Endothelial cell of umbilical vein (primary cell): ENCODE measurements around the gene RBM47. TPM values are rescaled to one million over a fixed set of nuclear protein-coding genes. Genes with fewer than 3 reads are reported as not detected.

Source experiments
- BruUV-seq: library from RNA; stranded (reverse); fragments of 400-500 nt; replicated peaks from 2 replicates; lab custom pipeline; 2021; lab: Mats Ljungman, UMichigan
- CTCF ChIA-PET: fragments of 300-600, 350-600 bp; sonication (Branson Sonifier 250); formaldehyde crosslinking; loops from one replicate; lab custom pipeline; 2021; ENCODE audit warnings: antibody characterized with exemption, inconsistent platforms; lab: Charles Lee
- POLR2A ChIA-PET: fragments of 300-600, 350-600 bp; sonication (Branson Sonifier 250); formaldehyde crosslinking; loops from one replicate; lab custom pipeline; 2021; ENCODE audit warnings: antibody characterized with exemption, inconsistent platforms; lab: Charles Lee
- DNase-seq: peaks from one replicate; pipeline ENCODE4 v3.0.0-alpha.2; 2011; ENCODE audit warnings: low read depth, low spot score
- FAIRE-seq: peaks from 2 replicates; lab custom pipeline; 2011; peaks lifted over from hg19 to GRCh38; lab: Jason Lieb, UNC
- H2AFZ ChIP-seq: 2 replicates; pipeline ENCODE4 v1.6.0; 2012; ENCODE audit warnings: low read depth, low read length, control low read depth, inconsistent platforms
- H3K27ac ChIP-seq: 2 replicates; pipeline ENCODE4 v1.5.1; 2011; ENCODE audit warnings: low read depth, mild to moderate bottlenecking, control low read depth, low read length, moderate library complexity; ENCODE audit not compliant: insufficient read depth
- H3K27me3 ChIP-seq, 2 experiments: 2 replicates each; pipeline versions ENCODE4 v1.6.0 to v1.6.1; 2011; ENCODE audit warnings: low read length in 2 of 2, mixed read lengths in 1 of 2; ENCODE audit not compliant: control insufficient read depth in 2 of 2, insufficient read depth in 2 of 2
- H3K36me3 ChIP-seq, 2 experiments: 2 replicates in 1 of 2; 3 replicates in 1 of 2; pipeline ENCODE4 v1.5.1; 2011; ENCODE audit warnings: low read length in 2 of 2, mild to moderate bottlenecking in 1 of 2, moderate library complexity in 1 of 2; ENCODE audit not compliant: control insufficient read depth in 2 of 2, insufficient read depth in 2 of 2; ENCODE audit errors: extremely low read depth in 1 of 2
- H3K4me1 ChIP-seq: 3 replicates; pipeline ENCODE4 v1.5.1; 2011; ENCODE audit warnings: mild to moderate bottlenecking, low read length; ENCODE audit not compliant: control insufficient read depth, insufficient read depth; ENCODE audit errors: extremely low read depth
- H3K4me2 ChIP-seq: 2 replicates; pipeline ENCODE4 v1.6.1; 2011; ENCODE audit warnings: low read length, control low read depth, mixed read lengths; ENCODE audit not compliant: insufficient read depth
- H3K4me3 ChIP-seq, 3 experiments: fragments of 200-600 bp in 1 of 3; sonication (generic), shearing (Covaris generic) in 1 of 3; replicated peaks in 1 of 3; 2 replicates each; pipeline ENCODE4 v1.5.1; 2011 to 2016; ENCODE audit warnings: control low read depth in 3 of 3, low read length in 3 of 3, mild to moderate bottlenecking in 2 of 3, inconsistent platforms in 1 of 3, low read depth in 1 of 3, moderate library complexity in 1 of 3; ENCODE audit not compliant: insufficient read depth in 1 of 3
- H3K79me2 ChIP-seq: 2 replicates; pipeline ENCODE4 v1.6.0; 2012; ENCODE audit warnings: low read length, inconsistent platforms; ENCODE audit not compliant: control insufficient read depth, insufficient read depth
- H3K9ac ChIP-seq: replicated peaks from 2 replicates; pipeline ENCODE3; 2011; ENCODE audit warnings: low read length, control low read depth; ENCODE audit not compliant: insufficient read depth; ENCODE audit errors: extremely low read depth
- H3K9me1 ChIP-seq: replicated peaks from 3 replicates; pipeline ENCODE4 v1.6.0; 2011; ENCODE audit warnings: mild to moderate bottlenecking, low read length; ENCODE audit not compliant: control insufficient read depth, insufficient read depth; ENCODE audit errors: extremely low read depth
- H3K9me3 ChIP-seq: replicated peaks from 2 replicates; pipeline ENCODE4 v1.5.1; 2012; ENCODE audit warnings: low read length, inconsistent platforms; ENCODE audit not compliant: control insufficient read depth, insufficient read depth
- H4K20me1 ChIP-seq: replicated peaks from 2 replicates; pipeline ENCODE3; 2011; ENCODE audit warnings: mild to moderate bottlenecking, low read length; ENCODE audit not compliant: control insufficient read depth, insufficient read depth; ENCODE audit errors: extremely low read depth
- CTCF ChIP-seq, 2 donors: IDR thresholded peaks; 1 replicate in 1 of 2; 2 replicates in 1 of 2; pipeline ENCODE4 v1.5.1; 2011; ENCODE audit warnings: low read length in 2 of 2, mild to moderate bottlenecking in 2 of 2, moderate library complexity in 2 of 2, control low read depth in 1 of 2, inconsistent platforms in 1 of 2, low read depth in 1 of 2; ENCODE audit not compliant: insufficient read depth in 1 of 2; ENCODE audit errors: extremely low read depth in 1 of 2
- EZH2 ChIP-seq: IDR thresholded peaks from 2 replicates; pipeline ENCODE4 v1.6.1; 2012; ENCODE audit warnings: borderline replicate concordance, low read depth, mild to moderate bottlenecking, moderate library complexity, low read length, inconsistent platforms; ENCODE audit not compliant: severe bottlenecking
- FOS ChIP-seq: IDR thresholded peaks from 2 replicates; pipeline ENCODE4 v1.6.1; 2011; ENCODE audit warnings: mild to moderate bottlenecking, low read length, moderate library complexity, borderline replicate concordance; ENCODE audit not compliant: insufficient read depth
- GATA2 ChIP-seq: IDR thresholded peaks from 2 replicates; pipeline ENCODE4 v1.7.0; 2011; ENCODE audit warnings: low read depth, mild to moderate bottlenecking, moderate library complexity, mixed read lengths, low read length; ENCODE audit not compliant: insufficient read length, insufficient read depth
- JUN ChIP-seq: IDR thresholded peaks from 2 replicates; pipeline ENCODE4 v1.6.1; 2011; ENCODE audit warnings: borderline replicate concordance, low read depth; ENCODE audit not compliant: insufficient read length, insufficient read depth
- MAX ChIP-seq: IDR thresholded peaks from 2 replicates; pipeline ENCODE4 v1.6.1; 2011; ENCODE audit not compliant: insufficient read depth, insufficient read length
- MYC ChIP-seq: IDR thresholded peaks from one replicate; pipeline ENCODE4 v1.6.1; 2011; ENCODE audit warnings: mild to moderate bottlenecking, low read depth, low read length
- POLR2A ChIP-seq: IDR thresholded peaks from 2 replicates; pipeline ENCODE4 v1.6.1; 2012; ENCODE audit warnings: low read depth, mild to moderate bottlenecking, control low read depth, low read length
- POLR2AphosphoS5 ChIP-seq: IDR thresholded peaks from 2 replicates; pipeline ENCODE4 v1.6.1; 2012; ENCODE audit warnings: low read depth, mild to moderate bottlenecking, control low read depth, low read length, moderate library complexity; ENCODE audit not compliant: insufficient read depth
- dilution Hi-C: fragments of 300-500 bp; cut with MboI; formaldehyde crosslinking; loops from one replicate; pipeline ENCODE4 v1.15.0; 2019; ENCODE audit warnings: low sequenced_read_pairs; ENCODE audit not compliant: extremely low pct_ligation_motif_present
- intact Hi-C: fragments of 100-400 bp; cut with micrococcal nuclease; formaldehyde crosslinking; loops from one replicate; pipeline ENCODE4 v1.10.0; 2022
- polyA plus RNA-seq, 4 experiments: library from polyadenylated mRNA; depleted of rRNA in 3 of 4; stranded (reverse) in 3 of 4; unstranded in 1 of 4; fragments of >200 nt; gene quantifications; 2 replicates each; pipeline versions ENCODE4 v1.2.1 to v1.2.3, GENCODE V29; 2011 to 2012; ENCODE audit warnings: missing spikeins in 1 of 4
- total RNA-seq: library from RNA; stranded (reverse); gene quantifications from 2 replicates; pipeline ENCODE4 v1.2.3, GENCODE V29; 2021

The RBM47 gene
- total and polyA plus RNA-seq, 2 donors (not counting 3 experiments of a cell fraction or from before 2014, with no cell fraction given) = not detected

GRCh38 chr4:40445671-40446070, 184.0 kb downstream of the RBM47 start:
- Histone ChIP-seq H3K27me3 (no peaks in the 10 kb centered on the region), H3K27ac (no peak overlapping the region), H3K9me1 (no peaks in the 10 kb centered on the region), H3K36me3 (no peaks in the 10 kb centered on the region), H4K20me1 (no peaks in the 10 kb centered on the region), H2AFZ (no peak overlapping the region), H3K4me3 (no peak overlapping the region), H3K9ac (no peak overlapping the region), H3K4me2 (no peak overlapping the region), H3K79me2 (no peaks in the 10 kb centered on the region), H3K9me3 (no peaks in the 10 kb centered on the region), H3K4me1 (no peaks in the 10 kb centered on the region)
- ChIA-PET CTCF (no interaction called here), POLR2A (no interaction called here)
- DNase-seq = no peak
- TF ChIP-seq GATA2 = no peak
- dilution Hi-C loops = no loop called here
- no TSS peak for BruUV-seq
- intact Hi-C loops = no loop called here
- no peak for FAIRE-seq

- Histone ChIP-seq H3K4me3 (no peak overlapping the region), H3K9ac (no peak overlapping the region), H4K20me1 (no peaks in the 10 kb centered on the region), H3K4me1 (no peaks in the 10 kb centered on the region), H3K9me3 (no peaks in the 10 kb centered on the region), H3K27me3 (no peaks in the 10 kb centered on the region), H3K36me3 (no peaks in the 10 kb centered on the region), H3K79me2 (no peaks in the 10 kb centered on the region), H3K4me2 (no peak overlapping the region), H3K9me1 (no peaks in the 10 kb centered on the region), H2AFZ (no peak overlapping the region), H3K27ac (no peak overlapping the region)
- dilution Hi-C loops = no loop called here
- no peak for TF ChIP-seq EZH2
- TF ChIP-seq MAX = no peak
- no peak for TF ChIP-seq POLR2A
- TF ChIP-seq GATA2 = no peak
- TF ChIP-seq JUN = no peak
- TF ChIP-seq MYC = no peak
- no peak for TF ChIP-seq POLR2AphosphoS5
- TF ChIP-seq CTCF (IDR thresholded peaks at IDR 0.05; ENCODE audit: extremely low read depth in 1 of 2, insufficient read depth in 1 of 2, low read depth in 1 of 2, low read length in 2 of 2) = no peak
- TF ChIP-seq FOS = no peak
- ChIA-PET CTCF (interaction anchor here (0.6 kb wide), 1 partner anchor 69 kb away, joined by 3 read pairs; no protein-coding TSS in a partner anchor), POLR2A (no interaction called here)
- intact Hi-C loops = no loop called here
- no TSS peak for BruUV-seq
- FAIRE-seq (no peak), DNase-seq (no peak)
Measured at GRCh38 chr4:40441430-40441829, 188.2 kb downstream of the RBM47 start.
